Gastrocnemius medialis (tissue), 4 donors: ENCODE results near the gene DAGLA. TPM values are rescaled to one million over a fixed set of nuclear protein-coding genes. Genes with fewer than 3 reads are reported as not detected.

Experiments used
- ATAC-seq, 2 donors: fragments of 150-250 bp; one replicate each; pipeline ENCODE4 v1.9.1; 2016
- DNase-seq, 2 donors: peaks; one replicate each; pipeline ENCODE4 v3.0.0-alpha.2; 2019
- H3K27ac ChIP-seq, 4 donors: fragments of 200-600 bp; sonication (generic); 1 replicate in 1 of 4; 2 replicates in 3 of 4; pipeline ENCODE4 v1.5.1; 2016 to 2018; ENCODE audit warnings: mild to moderate bottlenecking in 2 of 4, moderate library complexity in 1 of 4
- H3K27me3 ChIP-seq, 3 donors: fragments of 200-600 bp; sonication (generic) in 2 of 3; 1 replicate in 1 of 3; 2 replicates in 2 of 3; pipeline versions ENCODE4 v1.5.1 to v1.6.0; 2016 to 2019; ENCODE audit warnings: mild to moderate bottlenecking in 1 of 3, moderate library complexity in 1 of 3
- H3K36me3 ChIP-seq, 2 donors: fragments of 200-600 bp; sonication (generic) in 1 of 2; one replicate each; pipeline ENCODE4 v1.5.1; 2017 to 2018
- H3K4me1 ChIP-seq, 2 donors: fragments of 200-600 bp; sonication (generic) in 1 of 2; one replicate each; pipeline ENCODE4 v1.5.1; 2016 to 2017; ENCODE audit warnings: mild to moderate bottlenecking in 2 of 2
- H3K4me3 ChIP-seq, 4 donors: fragments of 200-600 bp; sonication (generic) in 3 of 4; 1 replicate in 1 of 4; 2 replicates in 3 of 4; pipeline ENCODE4 v1.5.1; 2016 to 2019; ENCODE audit warnings: mild to moderate bottlenecking in 2 of 4
- H3K9me3 ChIP-seq, 3 donors: fragments of 200-600 bp; sonication (generic) in 2 of 3; 1 replicate in 1 of 3; 2 replicates in 2 of 3; pipeline ENCODE4 v1.5.1; 2016 to 2019
- POLR2A ChIP-seq, 2 donors: fragments of 450-650 bp; IDR thresholded peaks; one replicate each; pipeline ENCODE4 v1.6.1; 2017; ENCODE audit warnings: antibody characterized with exemption in 2 of 2, mild to moderate bottlenecking in 2 of 2, moderate library complexity in 2 of 2
- in situ Hi-C, 4 donors: fragments of 200-750 bp; cut with MboI; loops; one replicate each; pipeline versions ENCODE4 v1.15.0 to v1.8.0; 2017; ENCODE audit warnings: low sequenced_read_pairs in 4 of 4
- intact Hi-C: fragments of 100-400 bp; cut with DNase I; formaldehyde crosslinking; loops from one replicate; pipeline ENCODE4 v1.15.1; 2023; ENCODE audit warnings: low total_unique reads
- total RNA-seq, 4 donors: library from RNA; depleted of rRNA; stranded (reverse); fragments of >200 nt; gene quantifications; one replicate each; pipeline versions ENCODE4 v1.1.0 to v1.2.3, GENCODE V29; 2016
- TF ChIP-seq, protein P1 (sequence below), 5 experiments: fragments of 450-650 bp in 3 of 5; fragments of 200-600 bp in 2 of 5; sonication (generic) in 2 of 5; IDR thresholded peaks in 4 of 5; conservative IDR thresholded peaks in 1 of 5; 1 replicate in 4 of 5; 2 replicates in 1 of 5; pipeline ENCODE4 v1.5.1; 2016 to 2019; ENCODE audit warnings: antibody characterized with exemption in 5 of 5, mild to moderate bottlenecking in 3 of 5, moderate library complexity in 3 of 5

The DAGLA gene
- total RNA-seq, 4 donors from 2014 or later = 0.58 to 5.5 (median 2.9) TPM

DNA sequence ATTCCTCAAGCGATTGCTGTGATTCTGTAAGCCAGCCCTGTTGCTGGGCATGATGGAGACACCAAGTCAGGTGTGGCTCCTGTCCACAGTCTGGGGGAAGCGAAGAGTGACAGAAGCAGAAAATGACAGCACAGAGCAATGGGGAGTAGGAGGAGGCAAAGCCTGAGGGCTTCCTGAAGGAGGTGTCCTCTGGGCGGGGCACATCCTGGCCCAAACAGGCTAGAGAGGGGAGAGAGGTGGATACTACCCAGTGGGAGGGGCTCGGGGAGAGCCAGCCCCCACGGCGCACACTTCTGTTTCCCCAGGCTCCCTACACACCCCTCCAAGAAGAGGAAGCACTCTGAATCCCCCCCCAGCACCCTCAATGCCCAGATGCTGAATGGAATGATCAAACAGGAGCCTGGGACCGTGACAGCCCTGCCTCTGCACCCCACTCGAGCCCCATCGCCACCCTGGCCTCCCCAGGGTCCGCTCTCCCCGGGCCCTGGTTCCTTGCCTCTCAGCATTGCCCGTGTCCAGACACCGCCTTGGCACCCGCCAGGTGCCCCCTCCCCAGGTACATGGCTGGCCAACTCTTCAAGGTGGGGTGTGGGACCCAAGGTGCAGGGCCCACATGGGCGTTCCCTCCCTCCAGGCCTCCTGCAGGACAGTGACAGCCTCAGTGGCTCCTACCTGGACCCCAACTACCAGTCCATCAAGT is 91.2 kb downstream of the DAGLA start:
- Histone ChIP-seq H3K4me1 (no peaks in the 10 kb centered on the region), H3K4me3 (no peak overlapping the region), H3K36me3 (no peaks in the 10 kb centered on the region), H3K27me3 (no peaks in the 10 kb centered on the region), H3K9me3 (no peaks in the 10 kb centered on the region), H3K27ac (no peak overlapping the region)
- DNase-seq (no peak), ATAC-seq (no peak)
- in situ Hi-C loops (no loop called here), intact Hi-C loops (no loop called here)
- TF ChIP-seq POLR2A (IDR thresholded peaks at IDR 0.05) = no peak
- TF ChIP-seq, protein P1, sequence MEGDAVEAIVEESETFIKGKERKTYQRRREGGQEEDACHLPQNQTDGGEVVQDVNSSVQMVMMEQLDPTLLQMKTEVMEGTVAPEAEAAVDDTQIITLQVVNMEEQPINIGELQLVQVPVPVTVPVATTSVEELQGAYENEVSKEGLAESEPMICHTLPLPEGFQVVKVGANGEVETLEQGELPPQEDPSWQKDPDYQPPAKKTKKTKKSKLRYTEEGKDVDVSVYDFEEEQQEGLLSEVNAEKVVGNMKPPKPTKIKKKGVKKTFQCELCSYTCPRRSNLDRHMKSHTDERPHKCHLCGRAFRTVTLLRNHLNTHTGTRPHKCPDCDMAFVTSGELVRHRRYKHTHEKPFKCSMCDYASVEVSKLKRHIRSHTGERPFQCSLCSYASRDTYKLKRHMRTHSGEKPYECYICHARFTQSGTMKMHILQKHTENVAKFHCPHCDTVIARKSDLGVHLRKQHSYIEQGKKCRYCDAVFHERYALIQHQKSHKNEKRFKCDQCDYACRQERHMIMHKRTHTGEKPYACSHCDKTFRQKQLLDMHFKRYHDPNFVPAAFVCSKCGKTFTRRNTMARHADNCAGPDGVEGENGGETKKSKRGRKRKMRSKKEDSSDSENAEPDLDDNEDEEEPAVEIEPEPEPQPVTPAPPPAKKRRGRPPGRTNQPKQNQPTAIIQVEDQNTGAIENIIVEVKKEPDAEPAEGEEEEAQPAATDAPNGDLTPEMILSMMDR (IDR thresholded peaks at IDR 0.05 in 4 of 5, conservative IDR thresholded peaks at IDR 0.05 in 1 of 5) = no peak

DNA sequence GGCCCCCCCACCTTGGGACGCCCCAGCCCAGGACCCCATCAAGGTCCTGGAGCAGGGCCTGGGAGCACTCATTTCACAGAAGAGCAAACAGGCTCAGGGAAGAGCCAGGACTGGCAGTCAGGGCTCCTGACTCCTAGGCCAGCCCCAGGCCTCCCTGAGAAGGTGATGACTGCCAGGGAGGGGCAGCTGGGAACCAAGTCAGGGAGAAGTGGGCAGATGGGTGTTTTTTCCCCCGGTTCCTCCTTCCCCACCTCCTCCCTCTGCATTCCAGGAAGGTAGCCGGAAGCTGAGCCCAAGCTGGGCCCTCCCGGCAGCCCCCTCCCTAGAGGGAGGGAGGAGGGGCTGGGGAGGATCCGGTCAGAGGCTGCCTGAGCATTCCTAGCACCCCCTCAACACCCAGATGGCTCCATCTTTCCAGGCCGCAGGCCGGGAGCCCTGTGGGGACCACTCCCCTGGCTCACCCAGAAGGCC is 91.8 kb downstream of the DAGLA start:
- in situ Hi-C loops = no loop called here
- H3K27ac ChIP-seq = no peak overlapping the region
- H3K27me3 ChIP-seq = no peaks in the 10 kb centered on the region
- no peaks in the 10 kb centered on the region for H3K9me3 ChIP-seq
- intact Hi-C loops = no loop called here
- no peaks in the 10 kb centered on the region for H3K36me3 ChIP-seq
- TF ChIP-seq, protein P1 (IDR thresholded peaks at IDR 0.05 in 4 of 5, conservative IDR thresholded peaks at IDR 0.05 in 1 of 5) = no peak
- TF ChIP-seq POLR2A (IDR thresholded peaks at IDR 0.05) = no peak
- no peak overlapping the region for H3K4me3 ChIP-seq
- DNase-seq (no peak), ATAC-seq (no peak)
- no peaks in the 10 kb centered on the region for H3K4me1 ChIP-seq

DNA sequence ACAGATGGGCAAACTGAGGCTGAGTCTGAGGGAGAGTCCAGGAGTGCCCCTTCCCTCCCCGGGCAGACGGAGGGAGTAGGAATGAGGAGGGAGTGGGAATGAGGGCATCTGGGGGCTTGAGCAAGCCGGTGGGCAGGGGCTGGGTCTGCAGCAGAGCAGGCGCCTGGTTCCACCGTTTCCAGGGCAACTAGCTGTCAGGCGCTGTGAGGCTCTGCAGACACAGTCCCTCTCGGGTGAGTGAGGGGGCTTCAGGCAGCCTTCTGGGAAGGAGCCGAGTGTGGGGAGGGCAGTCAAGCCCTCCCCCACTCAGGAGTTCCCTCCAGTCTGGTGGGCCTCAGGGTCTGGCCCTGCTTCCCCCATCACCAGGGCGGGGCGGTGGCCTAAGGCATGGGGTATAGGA is 93.2 kb downstream of the DAGLA start:
- Histone ChIP-seq H3K36me3 (no peaks in the 10 kb centered on the region), H3K9me3 (no peaks in the 10 kb centered on the region), H3K4me1 (peaks cover 0 to 5% of the 10 kb centered on the region in 2 donors), H3K4me3 (no peak overlapping the region), H3K27me3 (no peaks in the 10 kb centered on the region), H3K27ac (no peak overlapping the region)
- DNase-seq (no peak), ATAC-seq (no peak)
- intact Hi-C loops = no loop called here
- TF ChIP-seq, protein P1 (IDR thresholded peaks at IDR 0.05 in 4 of 5, conservative IDR thresholded peaks at IDR 0.05 in 1 of 5) = no peak
- TF ChIP-seq POLR2A (IDR thresholded peaks at IDR 0.05) = no peak
- in situ Hi-C loops = no loop called here

DNA sequence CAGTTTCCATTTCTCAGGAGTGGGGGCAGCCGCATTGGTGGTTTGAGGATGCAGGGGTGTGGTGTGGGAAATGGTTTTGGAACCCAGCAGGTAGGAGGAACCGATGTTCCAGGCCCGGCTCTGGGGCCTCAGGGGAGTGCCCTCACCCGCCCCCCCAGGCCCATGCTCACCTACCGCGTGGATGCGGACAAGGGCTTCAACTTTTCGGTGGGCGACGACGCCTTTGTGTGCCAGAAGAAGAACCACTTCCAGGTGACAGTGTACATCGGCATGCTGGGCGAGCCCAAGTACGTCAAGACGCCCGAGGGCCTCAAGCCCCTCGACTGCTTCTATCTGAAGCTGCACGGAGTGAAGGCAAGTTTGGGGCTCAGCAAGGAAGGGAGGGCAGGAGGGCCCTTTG is 93.6 kb downstream of the DAGLA start:
- DNase-seq (no peak), ATAC-seq (no peak)
- no peaks in the 10 kb centered on the region for H3K36me3 ChIP-seq
- H3K9me3 ChIP-seq = no peaks in the 10 kb centered on the region
- intact Hi-C loops (no loop called here), in situ Hi-C loops (no loop called here)
- H3K27ac ChIP-seq = no peak overlapping the region
- no peak for TF ChIP-seq POLR2A (IDR thresholded peaks at IDR 0.05)
- TF ChIP-seq, protein P1 (IDR thresholded peaks at IDR 0.05 in 4 of 5, conservative IDR thresholded peaks at IDR 0.05 in 1 of 5) = no peak
- no peak overlapping the region for H3K4me3 ChIP-seq
- peaks cover 0 to 5% of the 10 kb centered on the region in 2 donors for H3K4me1 ChIP-seq
- H3K27me3 ChIP-seq = no peaks in the 10 kb centered on the region
